ENCODE data around the gene BBOX1. TPM values are rescaled to one million over a fixed set of nuclear protein-coding genes. Genes with fewer than 3 reads are reported as not detected.

BBOX1 gene
- total RNA-seq, 4 donors from 2014 or later, result not detected

- DNase-seq, result no peak
Measured at GRCh38 chr11:27100534-27100933, 59.9 kb downstream of the BBOX1 start.

DNA sequence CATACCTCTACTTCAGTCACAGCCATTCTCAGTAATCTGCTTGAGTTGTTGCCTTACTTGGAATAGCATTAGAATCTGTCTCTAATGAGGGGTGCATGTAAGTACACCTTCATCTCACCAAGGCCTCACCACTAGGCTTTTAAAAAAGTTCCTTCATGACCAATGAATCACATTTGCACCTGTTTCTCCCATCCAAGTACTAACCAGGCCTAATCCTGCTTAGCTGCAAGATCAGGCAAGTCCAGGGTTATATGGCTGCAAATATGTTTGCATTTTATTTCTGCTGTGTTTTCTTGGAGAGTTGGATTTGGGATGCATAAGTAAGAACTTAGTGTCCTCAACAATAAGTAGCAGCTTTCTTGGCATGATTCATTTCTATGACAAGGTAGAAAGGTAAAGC lies 66.9 kb downstream of the BBOX1 start:
- no peak for DNase-seq
- Histone ChIP-seq H3K36me3 (no peaks in the 10 kb centered on the region), H3K27ac (no peak overlapping the region), H3K4me3 (no peak overlapping the region), H3K4me1 (no peaks in the 10 kb centered on the region), H3K27me3 (no peaks in the 10 kb centered on the region), H3K9me3 (no peaks in the 10 kb centered on the region)
- TF ChIP-seq CTCF (IDR thresholded peaks at IDR 0.05) (no peak), POLR2A (IDR thresholded peaks at IDR 0.05) (no peak)

More at GRCh38 chr11:27100534-27100933, 59.9 kb downstream of the BBOX1 start:
- Histone ChIP-seq H3K4me3 (no peak overlapping the region), H3K4me1 (no peaks in the 10 kb centered on the region), H3K9me3 (no peaks in the 10 kb centered on the region), H3K27ac (no peak overlapping the region), H3K27me3 (no peaks in the 10 kb centered on the region), H3K36me3 (no peaks in the 10 kb centered on the region)
- TF ChIP-seq CTCF (IDR thresholded peaks at IDR 0.05), result no peak
- TF ChIP-seq POLR2A (IDR thresholded peaks at IDR 0.05), result no peak

GRCh38 chr11:27108809-27109208 lies 68.2 kb downstream of the BBOX1 start:
- Histone ChIP-seq H3K27me3 (no peaks in the 10 kb centered on the region), H3K9me3 (no peaks in the 10 kb centered on the region), H3K4me1 (no peaks in the 10 kb centered on the region), H3K4me3 (no peak overlapping the region), H3K27ac (no peak overlapping the region), H3K36me3 (no peaks in the 10 kb centered on the region)
- no peak for TF ChIP-seq CTCF (IDR thresholded peaks at IDR 0.05)
- no peak for TF ChIP-seq POLR2A (IDR thresholded peaks at IDR 0.05)
- DNase-seq, result no peak

DNA sequence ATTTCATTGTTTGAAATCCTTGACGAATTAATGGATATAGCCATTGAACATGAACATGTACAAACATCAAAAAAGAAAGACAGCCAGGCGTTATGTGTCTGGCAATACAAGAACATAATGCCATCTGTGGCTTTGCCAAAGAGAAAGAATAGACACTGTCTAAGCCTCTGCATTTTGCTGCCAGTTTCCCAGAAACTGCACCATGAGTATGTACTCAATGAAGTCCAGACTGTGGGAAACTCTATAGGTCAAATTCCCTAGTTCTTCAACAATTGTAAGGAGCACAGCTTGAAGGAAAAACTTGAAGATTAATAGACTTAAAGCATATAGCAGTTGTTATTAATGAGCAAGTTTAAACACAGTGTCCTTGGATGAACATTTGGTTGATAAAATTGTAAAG lies 71.3 kb downstream of the BBOX1 start:
- Histone ChIP-seq H3K4me3 (no peak overlapping the region), H3K27ac (no peak overlapping the region), H3K27me3 (no peaks in the 10 kb centered on the region), H3K4me1 (no peaks in the 10 kb centered on the region), H3K9me3 (no peaks in the 10 kb centered on the region), H3K36me3 (no peaks in the 10 kb centered on the region)
- no peak for TF ChIP-seq POLR2A (IDR thresholded peaks at IDR 0.05)
- TF ChIP-seq CTCF (IDR thresholded peaks at IDR 0.05), result no peak
- DNase-seq, result no peak

DNA sequence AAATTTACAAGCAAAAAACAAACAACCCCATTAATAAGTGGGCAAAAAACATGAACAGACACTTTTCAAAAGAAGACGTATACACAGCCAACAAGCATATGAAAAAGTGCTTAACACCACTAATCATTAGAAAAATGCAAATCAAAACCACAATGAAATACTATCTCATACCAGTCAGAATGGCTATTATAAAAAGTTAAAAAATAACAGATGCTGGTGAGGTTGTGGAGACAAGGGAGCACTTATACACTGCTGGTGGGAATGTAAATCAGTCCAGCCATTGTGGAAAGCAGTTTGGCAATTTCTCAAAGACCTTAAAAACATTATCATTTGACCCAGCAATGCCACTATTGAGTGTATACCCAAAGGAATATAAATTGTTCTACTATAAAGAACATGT lies 72.3 kb downstream of the BBOX1 start:
- Histone ChIP-seq H3K27me3 (no peaks in the 10 kb centered on the region), H3K4me3 (no peak overlapping the region), H3K36me3 (no peaks in the 10 kb centered on the region), H3K4me1 (no peaks in the 10 kb centered on the region), H3K9me3 (no peaks in the 10 kb centered on the region), H3K27ac (no peak overlapping the region)
- TF ChIP-seq POLR2A (IDR thresholded peaks at IDR 0.05) (no peak), CTCF (IDR thresholded peaks at IDR 0.05) (no peak)
- no peak for DNase-seq

- no peak for TF ChIP-seq CTCF (IDR thresholded peaks at IDR 0.05)
- TF ChIP-seq POLR2A (IDR thresholded peaks at IDR 0.05), result no peak
- H3K27me3 ChIP-seq, result no peaks in the 10 kb centered on the region
- no peak overlapping the region for H3K4me3 ChIP-seq
- DNase-seq, result no peak
- H3K27ac ChIP-seq, result no peak overlapping the region
- no peaks in the 10 kb centered on the region for H3K4me1 ChIP-seq
- no peaks in the 10 kb centered on the region for H3K36me3 ChIP-seq
- H3K9me3 ChIP-seq, result no peaks in the 10 kb centered on the region
Measured at GRCh38 chr11:27115051-27115650, 74.5 kb downstream of the BBOX1 start.
